ENCODE data around the gene S100A2. TPM values are rescaled to one million over a fixed set of nuclear protein-coding genes. Genes with fewer than 3 reads are reported as not detected.

Gene S100A2
- total and polyA plus RNA-seq, 2 donors (not counting 3 experiments of a cell fraction or from before 2014, with no cell fraction given) = 4.0 to 4.3 TPM

DNA sequence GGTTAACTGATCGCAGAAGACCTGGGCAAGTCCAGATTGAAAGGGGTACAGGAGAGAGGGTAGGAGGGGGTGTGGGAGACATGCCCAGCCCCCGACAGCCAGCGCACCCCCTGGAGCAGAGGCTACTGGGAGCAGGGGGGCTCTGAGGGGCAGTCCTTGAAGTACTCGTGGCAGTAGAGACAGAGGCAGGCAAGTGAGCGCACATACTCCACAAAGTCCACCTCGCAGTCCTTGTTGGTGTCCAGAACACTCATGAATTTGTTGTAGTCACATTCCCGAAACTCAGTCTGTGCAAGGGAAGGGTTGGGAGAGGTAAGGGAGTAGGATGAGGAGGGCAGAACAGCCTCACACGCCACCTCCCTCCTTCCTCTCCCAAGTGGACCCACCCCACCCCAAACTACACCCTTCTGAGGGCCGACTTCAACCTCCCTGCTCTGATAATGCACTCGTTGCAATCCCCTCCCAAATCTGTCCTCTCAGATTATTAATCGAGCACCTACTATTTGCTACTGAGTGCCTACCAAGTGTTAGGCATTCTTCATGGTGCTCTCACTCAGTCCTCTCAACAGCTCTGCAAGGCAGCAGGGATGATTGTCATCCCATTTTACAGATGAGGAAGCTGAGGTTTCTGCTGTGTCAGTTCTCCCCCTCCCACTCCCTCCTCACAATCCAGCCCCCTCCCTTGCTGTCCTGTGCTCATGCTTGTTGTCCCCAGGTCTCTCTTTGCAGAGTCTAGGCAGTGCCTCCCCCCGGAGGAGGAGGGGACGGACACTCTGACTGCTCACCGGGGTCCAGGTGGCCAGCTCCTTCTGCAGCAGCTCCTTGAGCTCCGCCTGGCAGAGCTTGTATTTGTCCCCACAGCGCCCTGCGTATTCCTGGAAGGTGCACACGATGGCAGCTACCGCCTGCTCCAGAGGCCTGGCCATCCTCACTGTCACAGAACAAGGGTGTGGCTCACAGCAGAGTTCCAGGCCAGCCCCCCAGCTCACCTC is 17.8 kb downstream of the S100A2 start:
- no peaks in the 10 kb centered on the region for H3K9me1 ChIP-seq (replicated peaks; ENCODE audit: control insufficient read depth, extremely low read depth, insufficient read depth, low read length)
- intact Hi-C loops (cut with micrococcal nuclease) (no loop called here), dilution Hi-C loops (cut with MboI; ENCODE audit: extremely low pct_ligation_motif_present, low sequenced_read_pairs) (no loop called here)
- no peak overlapping the region for H3K4me2 ChIP-seq (ENCODE audit: insufficient read depth, low read length)
- TF ChIP-seq MYC (IDR thresholded peaks at IDR 0.05; ENCODE audit: low read depth, low read length) = no peak
- no peak for TF ChIP-seq POLR2A (IDR thresholded peaks at IDR 0.05; ENCODE audit: low read depth, low read length)
- no peak for TF ChIP-seq EZH2 (IDR thresholded peaks at IDR 0.05; ENCODE audit: borderline replicate concordance, low read depth, low read length, severe bottlenecking)
- TF ChIP-seq, protein P1, sequence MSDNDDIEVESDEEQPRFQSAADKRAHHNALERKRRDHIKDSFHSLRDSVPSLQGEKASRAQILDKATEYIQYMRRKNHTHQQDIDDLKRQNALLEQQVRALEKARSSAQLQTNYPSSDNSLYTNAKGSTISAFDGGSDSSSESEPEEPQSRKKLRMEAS (IDR thresholded peaks at IDR 0.05; ENCODE audit: insufficient read depth, insufficient read length) = no peak
- TF ChIP-seq POLR2AphosphoS5 (IDR thresholded peaks at IDR 0.05; ENCODE audit: insufficient read depth, low read depth, low read length) = no peak
- TF ChIP-seq GATA2 (IDR thresholded peaks at IDR 0.05; ENCODE audit: insufficient read depth, insufficient read length, low read depth, low read length) = no peak
- no peak for TF ChIP-seq FOS (IDR thresholded peaks at IDR 0.05; ENCODE audit: borderline replicate concordance, insufficient read depth, low read length)
- no peak for TF ChIP-seq JUN (IDR thresholded peaks at IDR 0.05; ENCODE audit: borderline replicate concordance, insufficient read depth, insufficient read length, low read depth)
- TF ChIP-seq CTCF (IDR thresholded peaks at IDR 0.05; ENCODE audit: extremely low read depth in 1 of 2, insufficient read depth in 1 of 2, low read depth in 1 of 2, low read length in 2 of 2) = no peak
- H4K20me1 ChIP-seq (replicated peaks; ENCODE audit: control insufficient read depth, extremely low read depth, insufficient read depth, low read length) = no peaks in the 10 kb centered on the region
- H3K27me3 ChIP-seq (ENCODE audit: control insufficient read depth in 2 of 2, insufficient read depth in 2 of 2, low read length in 2 of 2) = no peaks in the 10 kb centered on the region
- no peak overlapping the region for H3K4me3 ChIP-seq (replicated peaks in 1 of 3; ENCODE audit: insufficient read depth in 1 of 3, low read depth in 1 of 3, low read length in 3 of 3)
- no peaks in the 10 kb centered on the region for H3K36me3 ChIP-seq (ENCODE audit: control insufficient read depth in 2 of 2, extremely low read depth in 1 of 2, insufficient read depth in 2 of 2, low read length in 2 of 2)
- H3K9me3 ChIP-seq (replicated peaks; ENCODE audit: control insufficient read depth, insufficient read depth, low read length) = no peaks in the 10 kb centered on the region
- H2AFZ ChIP-seq (ENCODE audit: low read depth, low read length) = no peak overlapping the region
- H3K79me2 ChIP-seq (ENCODE audit: control insufficient read depth, insufficient read depth, low read length) = no peaks in the 10 kb centered on the region
- no peak for DNase-seq (ENCODE audit: low read depth, low spot score)
- no TSS peak for BruUV-seq (replicated peaks)
- H3K4me1 ChIP-seq (ENCODE audit: control insufficient read depth, extremely low read depth, insufficient read depth, low read length) = peaks cover 21% of the 10 kb centered on the region
- H3K27ac ChIP-seq (ENCODE audit: insufficient read depth, low read depth, low read length) = no peak overlapping the region
- no peak overlapping the region for H3K9ac ChIP-seq (replicated peaks; ENCODE audit: extremely low read depth, insufficient read depth, low read length)
- ChIA-PET POLR2A (no interaction called here), CTCF (no interaction called here)
- FAIRE-seq = no peak
